HG03108 (cell line): ENCODE data around the gene OR51T1.

Experiments
- ATAC-seq: cut with Tn5 transposase; IDR thresholded peaks from one replicate; pipeline ENCODE4 v1.9.1; 2021; ENCODE audit warnings: moderate library complexity; ENCODE audit not compliant: unreplicated experiment

OR51T1 gene

DNA sequence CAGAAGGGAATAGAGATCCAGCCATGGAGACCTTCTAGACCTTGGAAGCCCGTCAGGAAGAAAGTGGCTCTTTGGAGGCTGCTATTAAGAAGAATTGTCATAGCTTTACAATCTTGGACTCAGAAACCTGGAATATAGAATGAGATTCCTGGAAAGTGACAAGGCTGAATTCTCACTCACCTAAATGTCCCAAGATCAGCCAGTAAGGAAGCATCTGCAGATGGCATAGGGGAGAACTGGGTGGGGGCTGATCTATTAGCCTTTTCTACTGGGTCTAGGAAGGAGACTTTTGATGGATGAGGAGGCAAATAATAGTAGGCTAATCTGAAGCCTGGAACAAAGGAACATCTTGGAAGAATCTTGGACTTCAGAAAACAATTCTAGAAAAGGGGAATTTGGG is 42.5 kb downstream of the OR51T1 start, which contains the start of gene OR51G1:
Gene OR51G1, minus strand, starts transcription at position 101 of the 400 bp plus-strand sequence. Its CDS starts 0 bp downstream, at position 101.
- no peak for ATAC-seq

DNA sequence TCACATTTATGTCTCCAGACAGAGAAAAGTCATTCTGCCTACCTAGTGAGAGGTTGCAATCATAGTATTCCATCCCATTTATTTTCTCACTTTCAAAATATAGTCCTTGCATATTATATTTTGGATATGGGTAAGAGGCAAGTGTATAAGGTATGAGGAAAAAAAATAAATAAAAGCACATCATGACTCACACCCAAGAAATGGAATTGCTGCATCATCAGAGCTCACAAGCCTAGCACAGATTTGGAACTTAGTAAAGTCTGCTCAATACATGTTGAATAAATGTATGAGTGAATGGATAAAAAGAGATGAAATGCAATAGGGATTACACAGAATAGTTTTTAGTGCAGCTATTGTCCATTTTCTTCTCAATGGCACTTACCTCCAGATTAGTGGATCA is 44.9 kb downstream of the OR51T1 start:
- no peak for ATAC-seq
